ENCODE results near the gene EDNRA.

DNA sequence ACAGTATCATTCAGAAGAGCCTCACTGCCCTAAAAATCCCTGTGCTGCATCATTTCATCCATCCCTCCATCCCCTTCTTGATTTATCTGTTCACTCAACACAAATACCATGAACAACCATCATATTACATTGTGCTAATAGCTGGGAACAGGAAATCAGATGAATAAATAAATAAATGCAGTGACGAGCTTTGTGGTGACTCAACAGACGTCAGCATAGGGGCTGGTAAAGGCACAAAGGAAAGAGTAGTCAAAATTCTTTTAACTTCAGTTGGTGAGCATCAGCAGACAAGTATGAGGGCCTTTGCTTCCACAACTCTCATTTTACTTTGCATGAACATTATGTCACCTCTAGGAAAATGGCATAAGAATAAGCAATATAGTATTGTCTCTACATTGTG, 65.5 kb downstream of the EDNRA start:
- TF ChIP-seq, protein P1, sequence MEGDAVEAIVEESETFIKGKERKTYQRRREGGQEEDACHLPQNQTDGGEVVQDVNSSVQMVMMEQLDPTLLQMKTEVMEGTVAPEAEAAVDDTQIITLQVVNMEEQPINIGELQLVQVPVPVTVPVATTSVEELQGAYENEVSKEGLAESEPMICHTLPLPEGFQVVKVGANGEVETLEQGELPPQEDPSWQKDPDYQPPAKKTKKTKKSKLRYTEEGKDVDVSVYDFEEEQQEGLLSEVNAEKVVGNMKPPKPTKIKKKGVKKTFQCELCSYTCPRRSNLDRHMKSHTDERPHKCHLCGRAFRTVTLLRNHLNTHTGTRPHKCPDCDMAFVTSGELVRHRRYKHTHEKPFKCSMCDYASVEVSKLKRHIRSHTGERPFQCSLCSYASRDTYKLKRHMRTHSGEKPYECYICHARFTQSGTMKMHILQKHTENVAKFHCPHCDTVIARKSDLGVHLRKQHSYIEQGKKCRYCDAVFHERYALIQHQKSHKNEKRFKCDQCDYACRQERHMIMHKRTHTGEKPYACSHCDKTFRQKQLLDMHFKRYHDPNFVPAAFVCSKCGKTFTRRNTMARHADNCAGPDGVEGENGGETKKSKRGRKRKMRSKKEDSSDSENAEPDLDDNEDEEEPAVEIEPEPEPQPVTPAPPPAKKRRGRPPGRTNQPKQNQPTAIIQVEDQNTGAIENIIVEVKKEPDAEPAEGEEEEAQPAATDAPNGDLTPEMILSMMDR (conservative IDR thresholded peaks at IDR 0.05): no peak
- TF ChIP-seq ZFX (IDR thresholded peaks at IDR 0.05): no peak
